Activated CD8-positive, alpha-beta memory T cell treated with anti-CD3 and anti-CD28 coated beads, Interleukin-2, amount 50 U/mL, for 1 hour (primary cell): ENCODE results near the gene CSAD.
A peak's percentile ranks its signal among the peaks of the same experiment; 100 is the strongest.
"Not testable (repeated sequence)": the region's sequence is repeated elsewhere in the genome, so short reads cannot be mapped to it uniquely, and the experiment has no call there.

Experiments used
- DNase-seq: peaks from one replicate; pipeline ENCODE4 v3.0.0-alpha.2; 2020; ENCODE audit errors: extremely low read depth

Gene CSAD

GRCh38 chr12:53218551-53219291 lies 38.0 kb upstream of the CSAD start:
- no peak for DNase-seq

GRCh38 chr12:53217931-53218307 lies 37.2 kb upstream of the CSAD start:
- no peak for DNase-seq

GRCh38 chr12:53217051-53217930 lies 36.6 kb upstream of the CSAD start:
- DNase-seq: no peak

- DNase-seq: no peak
Observed at GRCh38 chr12:53215497-53215896, 34.8 kb upstream of the CSAD start.

- no peak for DNase-seq
Observed at GRCh38 chr12:53214687-53215455, 34.1 kb upstream of the CSAD start.

- no peak for DNase-seq
Observed at GRCh38 chr12:53214221-53214620, 33.5 kb upstream of the CSAD start.

GRCh38 chr12:53213348-53213747 lies 32.6 kb upstream of the CSAD start:
- DNase-seq: no peak

- DNase-seq: no peak
Observed at GRCh38 chr12:53212931-53213330, 32.2 kb upstream of the CSAD start.

- DNase-seq: no peak
Observed at GRCh38 chr12:53211476-53212381, 31.0 kb upstream of the CSAD start.

- no peak for DNase-seq
Observed at GRCh38 chr12:53210843-53211242, 30.1 kb upstream of the CSAD start.

- no peak for DNase-seq
Observed at GRCh38 chr12:53208877-53209463, 28.2 kb upstream of the CSAD start.

- DNase-seq: no peak
Observed at GRCh38 chr12:53208435-53208834, 27.7 kb upstream of the CSAD start.

GRCh38 chr12:53207042-53207441 lies 26.3 kb upstream of the CSAD start, which contains the start of gene ITGB7:
Gene ITGB7, minus strand, starts transcription at chr12:53207251. Its CDS starts 6,808 bp downstream, at chr12:53200443.
- DNase-seq: peak; percentile 50

GRCh38 chr12:53205747-53206419 lies 25.2 kb upstream of the CSAD start:
- DNase-seq: no peak

- DNase-seq: no peak
Observed at GRCh38 chr12:53204351-53204750, 23.6 kb upstream of the CSAD start.

GRCh38 chr12:53202316-53202715 lies 21.6 kb upstream of the CSAD start:
- not testable (repeated sequence) for DNase-seq

GRCh38 chr12:53201639-53202038 lies 20.9 kb upstream of the CSAD start:
- DNase-seq: no peak

- no peak for DNase-seq
Observed at GRCh38 chr12:53201177-53201541, 20.4 kb upstream of the CSAD start.

- no peak for DNase-seq
Observed at GRCh38 chr12:53200458-53201176, 19.9 kb upstream of the CSAD start.

- no peak for DNase-seq
Observed at GRCh38 chr12:53200107-53200457, 19.4 kb upstream of the CSAD start.
